NB4 (cell line): ENCODE data around the gene ATM.
"Not testable (repeated sequence)": the region's sequence is repeated elsewhere in the genome, so short reads cannot be mapped to it uniquely, and the experiment has no call there.

Experiments used
- DNase-seq: peaks from one replicate; pipeline ENCODE4 v3.0.0; 2010; ENCODE audit warnings: low read depth
- H3K4me3 ChIP-seq: one replicate; pipeline ENCODE4 v1.5.1; 2011; ENCODE audit warnings: mild to moderate bottlenecking, low read depth, low read length, moderate library complexity
- MYC ChIP-seq: IDR thresholded peaks from 2 replicates; pipeline ENCODE4 v1.6.1; 2011; ENCODE audit warnings: low read depth, low read length
- POLR2A ChIP-seq: IDR thresholded peaks from 2 replicates; pipeline ENCODE4 v1.6.1; 2011; ENCODE audit warnings: mild to moderate bottlenecking; ENCODE audit not compliant: insufficient read length; ENCODE audit errors: extremely low read depth
- TF ChIP-seq, protein P1 (sequence below): IDR thresholded peaks from 2 replicates; pipeline ENCODE4 v1.6.1; 2011; ENCODE audit warnings: low read depth, low read length
- TF ChIP-seq, protein P2 (sequence below): IDR thresholded peaks from one replicate; pipeline ENCODE4 v1.5.1; 2012; ENCODE audit warnings: low read depth, low read length

The ATM gene

DNA sequence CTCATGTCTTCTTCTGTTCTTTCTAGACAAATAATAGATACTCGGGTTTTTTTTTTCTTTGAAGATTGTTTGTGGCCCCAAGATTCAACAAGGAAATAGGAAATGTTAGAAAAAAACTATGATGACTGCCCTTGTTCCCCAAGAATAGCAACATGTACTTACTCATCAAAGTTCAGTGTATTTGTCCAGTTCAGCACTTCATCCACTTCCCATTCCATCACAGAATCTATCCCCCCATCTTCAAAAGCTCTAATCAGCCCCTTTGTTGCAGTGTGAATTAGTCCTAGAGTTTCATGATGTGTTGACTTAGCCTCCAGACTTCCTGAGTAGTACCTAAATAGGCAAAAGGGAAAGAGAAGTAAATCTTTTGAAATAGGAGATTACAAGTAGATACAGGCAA is 170.2 kb downstream of the ATM start:
- H3K4me3 ChIP-seq = no peak overlapping the region
- TF ChIP-seq POLR2A (no peak), MYC (no peak)
- TF ChIP-seq, protein P1, sequence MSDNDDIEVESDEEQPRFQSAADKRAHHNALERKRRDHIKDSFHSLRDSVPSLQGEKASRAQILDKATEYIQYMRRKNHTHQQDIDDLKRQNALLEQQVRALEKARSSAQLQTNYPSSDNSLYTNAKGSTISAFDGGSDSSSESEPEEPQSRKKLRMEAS = no peak
- TF ChIP-seq, protein P2, sequence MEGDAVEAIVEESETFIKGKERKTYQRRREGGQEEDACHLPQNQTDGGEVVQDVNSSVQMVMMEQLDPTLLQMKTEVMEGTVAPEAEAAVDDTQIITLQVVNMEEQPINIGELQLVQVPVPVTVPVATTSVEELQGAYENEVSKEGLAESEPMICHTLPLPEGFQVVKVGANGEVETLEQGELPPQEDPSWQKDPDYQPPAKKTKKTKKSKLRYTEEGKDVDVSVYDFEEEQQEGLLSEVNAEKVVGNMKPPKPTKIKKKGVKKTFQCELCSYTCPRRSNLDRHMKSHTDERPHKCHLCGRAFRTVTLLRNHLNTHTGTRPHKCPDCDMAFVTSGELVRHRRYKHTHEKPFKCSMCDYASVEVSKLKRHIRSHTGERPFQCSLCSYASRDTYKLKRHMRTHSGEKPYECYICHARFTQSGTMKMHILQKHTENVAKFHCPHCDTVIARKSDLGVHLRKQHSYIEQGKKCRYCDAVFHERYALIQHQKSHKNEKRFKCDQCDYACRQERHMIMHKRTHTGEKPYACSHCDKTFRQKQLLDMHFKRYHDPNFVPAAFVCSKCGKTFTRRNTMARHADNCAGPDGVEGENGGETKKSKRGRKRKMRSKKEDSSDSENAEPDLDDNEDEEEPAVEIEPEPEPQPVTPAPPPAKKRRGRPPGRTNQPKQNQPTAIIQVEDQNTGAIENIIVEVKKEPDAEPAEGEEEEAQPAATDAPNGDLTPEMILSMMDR = no peak
- no peak for DNase-seq

DNA sequence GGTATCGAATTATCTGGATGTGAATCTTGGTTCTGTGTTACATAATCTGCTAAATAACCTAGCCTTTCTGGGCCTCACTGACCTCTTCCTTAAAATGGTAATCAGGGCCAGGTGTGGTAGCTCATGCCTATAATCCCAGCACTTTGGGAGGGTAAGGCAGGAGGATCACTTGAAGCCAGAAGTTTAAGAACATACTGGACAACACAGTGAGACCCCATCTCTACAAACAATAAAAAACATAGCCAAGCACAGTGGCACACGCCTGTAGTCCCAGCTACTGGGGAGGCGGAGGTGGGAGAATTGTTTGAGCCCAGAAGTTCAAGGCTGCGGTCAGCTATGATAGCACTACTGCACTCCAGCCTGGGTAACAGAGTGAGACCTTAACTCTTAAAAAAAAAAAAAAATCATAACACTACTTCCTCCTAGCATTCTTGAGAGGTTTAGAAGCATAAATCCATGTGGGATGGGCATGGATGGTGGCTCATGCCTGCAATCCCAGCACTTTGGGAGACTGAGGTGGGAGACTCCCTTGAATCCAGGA is 171.9 kb downstream of the ATM start:
- H3K4me3 ChIP-seq = no peak overlapping the region
- TF ChIP-seq, protein P1 = no peak
- TF ChIP-seq POLR2A = no peak
- TF ChIP-seq, protein P2 = no peak
- no peak for TF ChIP-seq MYC
- no peak for DNase-seq

DNA sequence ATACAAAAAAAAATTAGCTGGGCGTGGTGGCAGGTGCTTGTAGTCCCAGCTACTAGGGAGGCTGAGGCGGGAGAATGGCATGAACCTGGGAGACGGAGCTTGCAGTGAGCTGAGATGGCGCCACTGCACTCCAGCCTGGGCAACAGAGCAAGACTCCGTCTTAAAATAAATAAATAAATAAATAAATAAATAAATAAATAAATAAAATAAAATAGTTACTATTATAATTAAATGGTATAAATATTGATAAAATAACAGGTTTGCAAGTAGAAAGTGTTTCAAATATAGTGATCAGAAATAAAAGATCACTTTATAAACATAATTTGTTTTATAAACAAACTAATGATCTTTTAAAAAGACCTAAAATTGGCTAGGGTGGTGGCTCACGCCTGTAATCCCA is 173.8 kb downstream of the ATM start:
- DNase-seq, H3K4me3 ChIP-seq: not testable (repeated sequence)

DNA sequence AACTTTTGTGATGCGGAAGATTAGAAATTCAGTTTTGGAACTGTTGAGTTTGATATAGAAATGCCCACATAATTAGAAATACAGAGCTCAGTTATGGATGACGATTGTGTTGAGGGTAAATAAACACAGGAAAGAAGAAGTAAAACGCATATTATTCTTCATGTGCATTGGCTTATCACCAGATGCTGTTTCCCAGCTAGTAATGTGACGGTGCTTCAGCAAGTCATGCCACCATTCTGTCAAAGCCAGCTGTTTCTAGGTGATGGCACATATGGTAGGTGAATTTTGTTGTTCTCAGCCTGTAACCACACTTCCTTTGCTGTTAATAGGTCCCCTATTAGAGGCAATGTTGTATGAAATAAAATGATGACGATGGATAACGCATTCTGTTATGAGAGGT is 175.6 kb downstream of the ATM start:
- no peak for DNase-seq
- TF ChIP-seq, protein P1 = no peak
- TF ChIP-seq, protein P2 = no peak
- TF ChIP-seq POLR2A (no peak), MYC (no peak)
- H3K4me3 ChIP-seq = no peak overlapping the region

DNA sequence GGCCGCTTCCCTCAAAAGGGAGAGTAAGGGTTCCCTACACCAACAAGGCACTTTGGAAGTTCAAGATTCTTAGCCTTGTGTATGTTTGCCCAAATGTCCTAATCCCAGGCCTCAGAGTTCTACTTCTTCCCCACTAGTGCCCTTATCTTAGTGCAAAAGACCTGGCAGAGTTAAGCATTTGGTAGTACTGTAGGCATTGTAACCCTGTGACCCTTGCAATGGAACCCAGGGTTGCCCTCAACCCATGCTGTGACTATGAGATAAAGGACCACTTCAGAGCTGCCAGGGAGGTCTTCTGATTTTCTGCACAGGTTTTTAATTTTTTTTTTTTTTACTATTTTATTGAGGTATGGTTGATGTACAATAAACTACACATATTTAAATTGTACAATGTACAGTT is 179.4 kb downstream of the ATM start:
- no peak for DNase-seq
- no peak overlapping the region for H3K4me3 ChIP-seq
- no peak for TF ChIP-seq MYC
- TF ChIP-seq, protein P2 = no peak
- TF ChIP-seq POLR2A = no peak
- TF ChIP-seq, protein P1 = no peak

DNA sequence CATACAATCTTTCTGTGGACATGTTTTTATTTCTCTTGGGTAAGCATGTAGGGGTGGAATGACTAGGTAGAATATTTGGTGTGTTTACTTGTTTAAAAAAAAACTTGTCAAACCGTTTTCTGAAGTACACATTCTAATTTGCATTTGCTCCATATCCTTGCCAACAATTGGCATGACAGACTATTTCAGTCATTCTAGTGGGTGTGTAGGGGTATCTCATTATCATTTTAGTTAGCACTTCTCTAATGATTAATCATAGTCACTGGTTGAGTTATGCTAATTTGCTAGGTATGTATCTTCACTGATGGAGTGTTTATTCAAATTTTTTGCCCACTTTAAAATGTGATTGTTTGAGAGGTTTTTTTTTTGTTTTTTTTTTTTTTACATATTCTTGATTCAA is 180.2 kb downstream of the ATM start:
- no peak overlapping the region for H3K4me3 ChIP-seq
- no peak for DNase-seq
- TF ChIP-seq, protein P2 = no peak
- no peak for TF ChIP-seq MYC
- TF ChIP-seq, protein P1 = no peak
